NCI-H774 (cell line): Measurements from ENCODE around the gene ADGRD2.
A peak's percentile ranks its signal among the peaks of the same experiment; 100 is the strongest.

ENCODE experiments used
- DNase-seq: peaks from one replicate; lab custom pipeline; 2025; lab: John Stamatoyannopoulos, UW

The ADGRD2 gene

GRCh38 chr9:124457079-124457886 lies 7.0 kb downstream of the ADGRD2 start:
- no peak for DNase-seq

GRCh38 chr9:124457887-124458431 lies 7.7 kb downstream of the ADGRD2 start:
- DNase-seq = no peak

- DNase-seq = no peak
These were observed 8.2 kb downstream of the ADGRD2 start for GRCh38 chr9:124458441-124458840.

GRCh38 chr9:124462739-124463138 lies 12.5 kb downstream of the ADGRD2 start:
- DNase-seq = no peak

- DNase-seq = no peak
These were observed 15.5 kb downstream of the ADGRD2 start for GRCh38 chr9:124465736-124466135.

- DNase-seq = no peak
These were observed 17.3 kb downstream of the ADGRD2 start for GRCh38 chr9:124467410-124468060.

GRCh38 chr9:124468061-124468740 lies 17.9 kb downstream of the ADGRD2 start:
- no peak for DNase-seq

GRCh38 chr9:124469011-124469832 lies 19.0 kb downstream of the ADGRD2 start:
- DNase-seq = no peak

- DNase-seq = no peak
These were observed 20.1 kb downstream of the ADGRD2 start for GRCh38 chr9:124470306-124470705.

GRCh38 chr9:124470726-124471125 lies 20.5 kb downstream of the ADGRD2 start:
- no peak for DNase-seq

GRCh38 chr9:124471761-124472160 lies 21.5 kb downstream of the ADGRD2 start:
- no peak for DNase-seq

- no peak for DNase-seq
These were observed 22.5 kb downstream of the ADGRD2 start for GRCh38 chr9:124472770-124473169.

- DNase-seq = no peak
These were observed 23.1 kb downstream of the ADGRD2 start for GRCh38 chr9:124473310-124473709.

- no peak for DNase-seq
These were observed 23.9 kb downstream of the ADGRD2 start for GRCh38 chr9:124474151-124474550.

GRCh38 chr9:124475158-124475867 lies 25.1 kb downstream of the ADGRD2 start:
- no peak for DNase-seq

GRCh38 chr9:124475868-124476690 lies 25.8 kb downstream of the ADGRD2 start:
- DNase-seq = no peak

- DNase-seq = peak; percentile 14
These were observed 27.0 kb downstream of the ADGRD2 start for GRCh38 chr9:124477211-124477647.

GRCh38 chr9:124477648-124478285 lies 27.5 kb downstream of the ADGRD2 start:
- peak; percentile 52 for DNase-seq

GRCh38 chr9:124478354-124478753 lies 28.1 kb downstream of the ADGRD2 start:
- DNase-seq = no peak

- no peak for DNase-seq
These were observed 29.1 kb downstream of the ADGRD2 start for GRCh38 chr9:124479371-124479770.
